ENCODE measurements around the gene EPHA5. TPM values are rescaled to one million over a fixed set of nuclear protein-coding genes. Genes with fewer than 3 reads are reported as not detected.

EPHA5 gene
- total and polyA plus RNA-seq, 5 experiments from 2014 or later, result not detected

DNA sequence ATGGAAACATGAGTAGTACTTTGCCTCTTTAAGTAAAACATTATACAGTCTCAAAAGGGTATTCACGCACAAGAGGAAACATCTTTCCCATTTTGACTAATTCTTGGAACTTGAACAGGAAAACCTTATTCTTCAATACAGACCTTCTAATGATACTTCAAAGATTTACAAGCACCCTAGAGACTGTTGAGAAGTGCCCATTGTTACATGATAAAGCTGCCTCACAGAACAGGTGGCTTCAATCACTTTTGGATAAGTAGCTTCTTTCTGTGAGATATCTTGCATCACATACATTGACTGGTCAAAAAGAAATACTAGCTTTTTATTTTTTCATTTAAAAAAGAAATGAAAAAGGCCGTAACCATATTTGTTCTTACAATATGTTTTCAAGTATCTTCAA lies 219.4 kb downstream of the EPHA5 start:
- POLR2A ChIA-PET, result no interaction called here
- Mint-ChIP-seq H3K9me3 (peaks cover 0 to 8% (median 0%) of the 10 kb centered on the region in 9 donors), H3K27ac (no peak overlapping the region), H3K36me3 (no peaks in the 10 kb centered on the region), H3K4me1 (no peaks in the 10 kb centered on the region), H3K4me3 (no peak overlapping the region), H3K27me3 (no peaks in the 10 kb centered on the region)
- DNase-seq (no peak), ATAC-seq (no peak)

GRCh38 chr4:65437102-65437501 lies 233.2 kb downstream of the EPHA5 start:
- POLR2A ChIA-PET, result no interaction called here
- Mint-ChIP-seq H3K36me3 (no peaks in the 10 kb centered on the region), H3K27ac (no peak overlapping the region), H3K4me3 (no peak overlapping the region), H3K27me3 (no peaks in the 10 kb centered on the region), H3K9me3 (peaks cover 0 to 4% (median 0%) of the 10 kb centered on the region in 9 donors), H3K4me1 (no peaks in the 10 kb centered on the region)
- DNase-seq, result no peak
- ATAC-seq, result no peak

DNA sequence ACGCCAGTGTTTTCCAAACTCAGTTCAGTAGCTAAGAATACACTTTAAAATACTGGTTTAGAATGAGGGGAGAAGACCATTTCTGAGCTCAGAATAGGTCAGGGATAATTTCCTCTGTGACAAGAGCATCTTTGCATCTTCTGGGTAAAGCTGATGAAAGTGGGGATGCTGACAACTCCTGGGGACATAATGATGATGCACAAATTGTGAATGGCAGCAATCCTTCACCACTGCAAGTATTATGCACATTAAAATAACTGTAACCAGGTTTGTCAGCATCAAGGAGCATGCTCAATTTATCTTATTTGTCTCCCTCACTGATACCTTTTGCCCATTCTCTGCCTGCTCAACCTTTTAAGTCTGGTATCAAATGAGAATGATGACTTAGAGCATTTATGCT lies 248.2 kb downstream of the EPHA5 start:
- POLR2A ChIA-PET, result no interaction called here
- H3K27ac Mint-ChIP-seq, result no peak overlapping the region
- peaks cover 0 to 7% (median 0%) of the 10 kb centered on the region in 9 donors for H3K9me3 Mint-ChIP-seq
- DNase-seq (no peak), ATAC-seq (no peak)
- no peaks in the 10 kb centered on the region for H3K36me3 Mint-ChIP-seq
- no peaks in the 10 kb centered on the region for H3K27me3 Mint-ChIP-seq
- no peaks in the 10 kb centered on the region for H3K4me1 Mint-ChIP-seq
- H3K4me3 Mint-ChIP-seq, result no peak overlapping the region

DNA sequence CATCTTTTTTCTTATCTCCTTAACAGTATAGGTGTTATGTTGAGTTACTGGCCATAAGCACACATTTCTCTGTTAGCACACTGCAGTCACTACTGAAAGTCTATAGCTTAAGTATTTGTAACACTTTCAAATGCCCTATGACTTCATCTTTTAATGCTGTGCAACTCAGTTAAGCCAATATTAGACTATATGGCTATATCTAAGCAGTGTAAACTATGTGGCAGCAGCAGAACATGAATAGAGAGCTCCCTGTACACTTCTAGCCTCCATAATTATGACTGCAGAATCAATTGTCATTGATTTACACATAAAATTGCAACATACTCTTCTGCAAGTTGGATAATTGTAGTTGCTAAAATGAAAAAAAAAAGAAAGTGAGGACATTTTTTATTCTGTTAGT lies 250.3 kb downstream of the EPHA5 start:
- Mint-ChIP-seq H3K9me3 (peaks cover 0 to 4% (median 0%) of the 10 kb centered on the region in 9 donors), H3K4me3 (no peak overlapping the region), H3K27ac (no peak overlapping the region), H3K36me3 (no peaks in the 10 kb centered on the region), H3K4me1 (no peaks in the 10 kb centered on the region), H3K27me3 (no peaks in the 10 kb centered on the region)
- ATAC-seq (no peak), DNase-seq (no peak)
- POLR2A ChIA-PET, result no interaction called here

GRCh38 chr4:65416891-65417290 lies 253.4 kb downstream of the EPHA5 start:
- H3K36me3 Mint-ChIP-seq, result no peaks in the 10 kb centered on the region
- POLR2A ChIA-PET, result no interaction called here
- peaks cover 0 to 2% (median 0%) of the 10 kb centered on the region in 9 donors for H3K9me3 Mint-ChIP-seq
- no peaks in the 10 kb centered on the region for H3K4me1 Mint-ChIP-seq
- ATAC-seq, result no peak
- no peak for DNase-seq
- no peak overlapping the region for H3K27ac Mint-ChIP-seq
- no peaks in the 10 kb centered on the region for H3K27me3 Mint-ChIP-seq
- H3K4me3 Mint-ChIP-seq, result no peak overlapping the region

- Mint-ChIP-seq H3K36me3 (no peaks in the 10 kb centered on the region), H3K4me1 (no peaks in the 10 kb centered on the region), H3K4me3 (no peak overlapping the region), H3K27ac (no peak overlapping the region), H3K9me3 (peaks cover 0 to 13% (median 2%) of the 10 kb centered on the region in 9 donors), H3K27me3 (no peaks in the 10 kb centered on the region)
- ATAC-seq, result no peak
- POLR2A ChIA-PET, result no interaction called here
- no peak for DNase-seq
Observed at GRCh38 chr4:65407483-65407882, 262.8 kb downstream of the EPHA5 start.

DNA sequence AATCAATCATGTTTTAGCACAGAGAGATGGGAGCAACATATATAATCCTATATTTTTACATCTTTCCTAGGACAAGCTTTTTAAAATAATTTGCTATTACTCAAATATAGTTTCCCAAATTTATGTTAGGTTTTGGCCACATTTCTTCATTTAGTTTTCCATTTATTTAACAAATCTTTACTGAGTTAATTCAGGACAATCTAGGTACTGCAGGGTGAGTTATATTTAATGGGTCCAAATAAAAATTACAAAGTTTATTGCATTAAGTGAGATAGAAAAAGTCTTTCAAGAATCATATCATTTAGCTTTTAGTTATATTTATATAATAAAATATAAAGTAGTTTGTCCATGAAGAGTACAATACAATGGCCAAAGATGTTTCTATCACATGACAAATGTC lies 269.2 kb downstream of the EPHA5 start:
- Mint-ChIP-seq H3K27me3 (no peaks in the 10 kb centered on the region), H3K27ac (no peak overlapping the region), H3K36me3 (no peaks in the 10 kb centered on the region), H3K4me3 (no peak overlapping the region), H3K9me3 (peaks cover 0 to 16% (median 5%) of the 10 kb centered on the region in 9 donors), H3K4me1 (no peaks in the 10 kb centered on the region)
- no peak for ATAC-seq
- DNase-seq, result no peak
- POLR2A ChIA-PET, result no interaction called here

GRCh38 chr4:65399084-65399483 lies 271.2 kb downstream of the EPHA5 start:
- Mint-ChIP-seq H3K27ac (no peak overlapping the region), H3K4me3 (no peak overlapping the region), H3K27me3 (no peaks in the 10 kb centered on the region), H3K4me1 (no peaks in the 10 kb centered on the region), H3K36me3 (peaks cover 0 to 5% (median 0%) of the 10 kb centered on the region in 3 donors), H3K9me3 (peaks cover 0 to 14% (median 5%) of the 10 kb centered on the region in 9 donors)
- DNase-seq, result no peak
- POLR2A ChIA-PET, result no interaction called here
- no peak for ATAC-seq

DNA sequence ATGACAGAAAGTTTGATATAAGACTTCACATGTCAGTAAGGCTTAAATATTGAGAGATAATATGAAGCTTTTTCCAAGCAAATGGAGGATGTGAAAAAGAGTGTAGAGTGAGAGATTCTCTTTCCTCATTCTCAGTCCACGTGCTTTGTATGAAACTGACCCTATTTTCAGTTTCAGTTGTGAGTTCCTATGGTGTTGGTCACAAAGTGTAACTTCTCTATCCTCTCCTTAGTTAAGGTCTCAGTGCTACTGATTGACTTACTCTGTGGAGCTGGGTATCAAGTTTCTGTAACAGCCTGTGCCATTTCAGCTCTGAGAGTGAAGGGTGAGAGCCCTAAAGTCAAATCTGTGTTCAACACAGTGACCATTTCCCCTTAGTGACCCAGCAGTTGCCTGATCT lies 277.2 kb downstream of the EPHA5 start:
- no peaks in the 10 kb centered on the region for H3K27me3 Mint-ChIP-seq
- H3K9me3 Mint-ChIP-seq, result peaks cover 2 to 24% (median 8%) of the 10 kb centered on the region in 9 donors
- H3K4me1 Mint-ChIP-seq, result no peaks in the 10 kb centered on the region
- no peak for DNase-seq
- H3K36me3 Mint-ChIP-seq, result peaks cover 0 to 5% (median 0%) of the 10 kb centered on the region in 3 donors
- no peak overlapping the region for H3K27ac Mint-ChIP-seq
- ATAC-seq, result no peak
- POLR2A ChIA-PET, result no interaction called here
- no peak overlapping the region for H3K4me3 Mint-ChIP-seq

DNA sequence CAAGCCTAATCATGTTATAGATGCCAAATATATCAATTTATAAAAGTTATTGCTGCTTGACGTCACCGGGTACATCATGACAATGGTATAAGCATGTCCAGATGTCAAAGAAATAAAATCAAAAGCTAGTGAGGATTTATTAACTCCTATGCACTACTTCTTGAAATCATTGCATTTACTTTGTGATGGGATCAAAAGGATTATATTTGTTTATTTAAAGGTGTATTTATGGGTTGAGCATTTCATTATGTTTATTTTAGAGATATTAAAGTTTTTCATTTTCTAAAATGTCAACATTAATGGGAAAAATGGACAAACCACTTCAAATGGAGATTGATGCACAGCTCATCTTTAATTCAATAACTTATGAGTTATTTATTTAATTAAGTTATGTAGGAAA lies 277.8 kb downstream of the EPHA5 start:
- Mint-ChIP-seq H3K27me3 (no peaks in the 10 kb centered on the region), H3K36me3 (peaks cover 0 to 5% (median 0%) of the 10 kb centered on the region in 3 donors), H3K4me3 (no peak overlapping the region), H3K9me3 (peaks cover 2 to 24% (median 8%) of the 10 kb centered on the region in 9 donors), H3K4me1 (no peaks in the 10 kb centered on the region), H3K27ac (no peak overlapping the region)
- ATAC-seq (no peak), DNase-seq (no peak)
- POLR2A ChIA-PET, result no interaction called here

DNA sequence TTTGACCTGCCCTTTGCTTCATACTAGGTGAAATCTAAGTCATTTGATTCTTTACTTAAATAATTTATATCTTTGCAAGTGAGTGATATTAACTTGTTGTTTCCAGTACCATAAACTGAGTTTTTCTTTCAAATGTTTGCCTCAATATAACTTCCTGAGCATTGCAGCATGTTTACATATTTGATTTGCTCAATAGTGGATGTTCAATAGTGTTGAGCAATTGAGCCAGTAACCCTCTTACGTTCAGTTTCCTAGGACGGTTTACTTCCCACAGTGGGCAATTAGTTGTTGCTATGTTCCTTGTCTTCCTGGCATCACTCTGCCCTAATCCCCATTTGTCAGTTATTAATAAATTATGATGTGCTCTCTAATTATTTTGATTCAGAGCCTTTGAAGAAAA lies 278.5 kb downstream of the EPHA5 start:
- Mint-ChIP-seq H3K27me3 (no peaks in the 10 kb centered on the region), H3K9me3 (peaks cover 2 to 24% (median 8%) of the 10 kb centered on the region in 9 donors), H3K36me3 (peaks cover 0 to 5% (median 0%) of the 10 kb centered on the region in 3 donors), H3K4me1 (no peaks in the 10 kb centered on the region), H3K27ac (no peak overlapping the region), H3K4me3 (no peak overlapping the region)
- POLR2A ChIA-PET, result no interaction called here
- DNase-seq, result no peak
- ATAC-seq, result no peak

DNA sequence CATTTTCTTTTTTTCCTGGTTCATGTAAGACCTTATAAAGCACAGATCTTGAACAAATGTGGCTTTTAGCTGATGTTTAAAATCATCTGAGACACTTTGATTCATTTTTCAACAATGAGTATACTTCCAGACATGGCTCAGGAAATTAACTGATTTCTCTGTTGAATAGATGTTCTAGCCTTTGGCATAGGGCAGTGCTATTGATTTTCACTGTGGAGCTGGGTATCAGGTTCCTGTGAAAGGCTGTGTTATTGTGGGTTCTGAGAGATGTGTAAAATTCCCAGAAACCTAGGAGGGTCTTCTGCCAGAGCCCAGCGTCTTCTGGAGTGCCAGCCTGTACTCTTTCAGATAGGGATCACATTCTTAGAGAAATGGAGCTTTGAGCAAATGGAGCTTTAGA lies 278.9 kb downstream of the EPHA5 start:
- ATAC-seq, result no peak
- H3K4me1 Mint-ChIP-seq, result no peaks in the 10 kb centered on the region
- POLR2A ChIA-PET, result no interaction called here
- no peak overlapping the region for H3K4me3 Mint-ChIP-seq
- DNase-seq, result no peak
- H3K27ac Mint-ChIP-seq, result no peak overlapping the region
- peaks cover 0 to 5% (median 0%) of the 10 kb centered on the region in 3 donors for H3K36me3 Mint-ChIP-seq
- no peaks in the 10 kb centered on the region for H3K27me3 Mint-ChIP-seq
- H3K9me3 Mint-ChIP-seq, result peaks cover 2 to 24% (median 8%) of the 10 kb centered on the region in 9 donors

GRCh38 chr4:65386927-65387326 lies 283.4 kb downstream of the EPHA5 start:
- POLR2A ChIA-PET, result no interaction called here
- Mint-ChIP-seq H3K27ac (no peak overlapping the region), H3K4me3 (no peak overlapping the region), H3K9me3 (peaks cover 0 to 15% (median 3%) of the 10 kb centered on the region in 9 donors), H3K27me3 (no peaks in the 10 kb centered on the region), H3K4me1 (no peaks in the 10 kb centered on the region), H3K36me3 (no peaks in the 10 kb centered on the region)
- no peak for DNase-seq
- no peak for ATAC-seq

DNA sequence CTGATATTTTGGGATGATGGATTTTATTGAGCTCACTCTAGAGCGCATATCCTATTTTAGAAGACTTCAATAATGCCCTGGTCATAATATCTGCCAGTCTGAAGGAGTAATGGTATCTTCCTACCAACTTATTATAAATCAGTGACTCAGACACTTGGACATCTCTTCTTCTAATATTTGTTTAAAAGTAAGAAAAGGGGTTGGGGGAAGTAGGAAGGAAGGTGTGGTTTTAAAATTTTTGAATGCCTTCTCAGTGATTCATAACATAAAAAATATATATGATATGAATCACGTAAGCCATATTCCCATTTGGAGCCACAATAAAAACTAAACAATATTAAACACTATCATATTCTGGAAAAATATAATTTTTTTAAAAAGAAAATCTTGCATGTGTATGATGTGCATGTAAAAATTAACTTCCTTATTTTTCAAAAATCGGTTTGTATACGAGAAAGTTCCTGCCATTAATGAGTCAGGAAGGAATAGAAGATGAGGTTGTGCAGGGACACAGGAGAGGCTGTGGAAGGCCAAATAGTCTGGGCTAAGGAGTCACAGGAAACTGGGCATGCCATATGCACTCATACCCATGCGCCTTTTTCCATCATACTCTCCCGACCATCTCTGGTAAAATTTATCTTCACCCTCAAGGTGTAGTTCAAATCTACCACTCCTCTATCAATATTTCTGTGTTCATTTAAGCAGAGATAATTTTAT lies 286.5 kb downstream of the EPHA5 start:
- no peak for DNase-seq
- no peaks in the 10 kb centered on the region for H3K27me3 Mint-ChIP-seq
- H3K36me3 Mint-ChIP-seq, result no peaks in the 10 kb centered on the region
- H3K27ac Mint-ChIP-seq, result no peak overlapping the region
- POLR2A ChIA-PET, result no interaction called here
- H3K4me3 Mint-ChIP-seq, result no peak overlapping the region
- no peaks in the 10 kb centered on the region for H3K4me1 Mint-ChIP-seq
- no peak for ATAC-seq
- H3K9me3 Mint-ChIP-seq, result peaks cover 0 to 6% (median 0%) of the 10 kb centered on the region in 9 donors
